K562 (cell line): Measurements from ENCODE around the gene SHFL. TPM values are rescaled to one million over a fixed set of nuclear protein-coding genes. Genes with fewer than 3 reads are reported as not detected.

Experiments
- ATAC-seq: fragments of 200-7000 bp; cut with Tn5 transposase; 3 replicates; pipeline ENCODE4 v1.9.1; 2020; ENCODE audit warnings: moderate library complexity
- BruUV-seq: library from RNA; stranded (reverse); fragments of 400-500 nt; replicated peaks from 2 replicates; lab custom pipeline; 2021; lab: Mats Ljungman, UMichigan
- CTCF ChIA-PET: fragments of 300-600 bp; formaldehyde crosslinking; extraction: SDS; loops from one replicate; lab custom pipeline; 2021; ENCODE audit warnings: low intra/inter-chr PET ratio; lab: Yijun Ruan, JAX
- POLR2A ChIA-PET: fragments of 300-600, 350-650 bp; sonication (Branson Sonifier 250); formaldehyde crosslinking; extraction: SDS; loops from one replicate; lab custom pipeline; 2021; ENCODE audit warnings: antibody characterized with exemption, inconsistent platforms; lab: Yijun Ruan, JAX
- DNase-seq, 4 experiments: peaks; one replicate each; pipeline versions ENCODE4 v3.0.0 to v3.0.0-alpha.2; 2011 to 2018; ENCODE audit warnings: low spot score in 3 of 4, mixed read lengths in 3 of 4; ENCODE audit errors: extremely low read depth in 1 of 4
- FAIRE-seq: peaks from 2 replicates; lab custom pipeline; 2011; peaks lifted over from hg19 to GRCh38; lab: Jason Lieb, UNC
- H2AFZ ChIP-seq: 2 replicates; pipeline ENCODE4 v1.6.0; 2011; ENCODE audit warnings: low read depth, low read length, control low read depth, inconsistent platforms
- H3K27ac ChIP-seq: fragments of 200-600 bp; 3 replicates; pipeline ENCODE4 v1.8.0; 2011; ENCODE audit warnings: low read depth, mild to moderate bottlenecking, control low read depth, inconsistent platforms, low read length, moderate library complexity, mixed read lengths; ENCODE audit errors: extremely low read depth
- H3K27me3 ChIP-seq, 2 experiments: fragments of 300-600 bp in 1 of 2; 2 replicates in 1 of 2; 3 replicates in 1 of 2; pipeline versions ENCODE4 v1.6.0 to v1.8.0; 2011; ENCODE audit warnings: inconsistent platforms in 2 of 2, low read length in 2 of 2, mild to moderate bottlenecking in 1 of 2, mixed read lengths in 1 of 2, moderate library complexity in 1 of 2; ENCODE audit not compliant: control insufficient read depth in 2 of 2, insufficient read depth in 2 of 2
- H3K36me3 ChIP-seq: fragments of 300-600 bp; 3 replicates; pipeline ENCODE4 v1.8.0; 2011; ENCODE audit warnings: mild to moderate bottlenecking, low read length, inconsistent platforms; ENCODE audit not compliant: control insufficient read depth, insufficient read depth
- H3K4me1 ChIP-seq, 2 experiments: fragments of 200-600 bp in 1 of 2; replicated peaks in 1 of 2; 2 replicates in 1 of 2; 3 replicates in 1 of 2; pipeline versions ENCODE4 v1.5.1 to v1.8.0; 2011; ENCODE audit warnings: inconsistent platforms in 2 of 2, low read length in 2 of 2, mild to moderate bottlenecking in 1 of 2, mixed read lengths in 1 of 2, moderate library complexity in 1 of 2; ENCODE audit not compliant: control insufficient read depth in 2 of 2, insufficient read depth in 2 of 2
- H3K4me2 ChIP-seq: 2 replicates; pipeline ENCODE4 v1.6.1; 2011; ENCODE audit warnings: low read length, control low read depth, inconsistent platforms, mixed read lengths; ENCODE audit not compliant: insufficient read depth
- H3K4me3 ChIP-seq: fragments of 200-600 bp; sonication (generic), shearing (Covaris generic); 2 replicates; pipeline ENCODE4 v1.5.1; 2016; ENCODE audit warnings: control low read depth, inconsistent platforms
- H3K79me2 ChIP-seq: fragments of 200-600 bp; 3 replicates; pipeline ENCODE4 v1.8.0; 2011; ENCODE audit warnings: low read length, inconsistent platforms; ENCODE audit not compliant: control insufficient read depth, insufficient read depth
- H3K9ac ChIP-seq, 2 experiments: 2 replicates each; pipeline versions ENCODE4 v1.6.0 to v1.6.1; 2011; ENCODE audit warnings: low read depth in 2 of 2, low read length in 2 of 2, control low read depth in 1 of 2, inconsistent platforms in 1 of 2, mild to moderate bottlenecking in 1 of 2, mixed read lengths in 1 of 2; ENCODE audit not compliant: insufficient read depth in 1 of 2
- H3K9me1 ChIP-seq: one replicate; pipeline ENCODE4 v1.6.0; 2011; ENCODE audit warnings: inconsistent platforms, mild to moderate bottlenecking, low read length, moderate library complexity; ENCODE audit not compliant: control insufficient read depth, insufficient read depth
- H3K9me3 ChIP-seq: replicated peaks from 2 replicates; pipeline ENCODE4 v1.5.1; 2011; ENCODE audit warnings: low read depth, low read length, inconsistent platforms; ENCODE audit not compliant: control insufficient read depth, insufficient read depth
- H4K20me1 ChIP-seq: replicated peaks from 2 replicates; pipeline ENCODE4 v1.6.1; 2011; ENCODE audit warnings: low read length, inconsistent platforms, mixed read lengths; ENCODE audit not compliant: control insufficient read depth, insufficient read depth
- ARID3B ChIP-seq: fragments of 250-450 bp; sonication (Bioruptor Pico); IDR thresholded peaks from 2 replicates; pipeline ENCODE4 v1.4.0; 2020; ENCODE audit warnings: borderline replicate concordance
- BCL6 ChIP-seq: fragments of 250-450 bp; sonication (Bioruptor Pico); IDR thresholded peaks from 2 replicates; pipeline ENCODE4 v1.4.0; 2020
- CBX8 ChIP-seq: fragments of 200-600 bp; sonication (generic); IDR thresholded peaks from 2 replicates; pipeline ENCODE4 v1.6.1; 2012; ENCODE audit warnings: borderline replicate concordance, mixed run types, low read depth, mild to moderate bottlenecking, moderate library complexity, mixed read lengths, low read length, control low read depth, inconsistent platforms; ENCODE audit not compliant: poor library complexity, severe bottlenecking; ENCODE audit errors: extremely low read depth
- CHD1 ChIP-seq: fragments of 200-600 bp; sonication (generic); IDR thresholded peaks from one replicate; pipeline ENCODE4 v1.6.1; 2012; ENCODE audit warnings: mild to moderate bottlenecking, moderate library complexity, low read length, inconsistent platforms
- EGR1 ChIP-seq: fragments of 450-650 bp; conservative IDR thresholded peaks from 2 replicates; pipeline ENCODE4 v1.6.1; 2017; ENCODE audit warnings: mild to moderate bottlenecking
- GATAD2B ChIP-seq: fragments of 450-650 bp; IDR thresholded peaks from 2 replicates; pipeline ENCODE4 v1.6.1; 2017; ENCODE audit warnings: mild to moderate bottlenecking, borderline replicate concordance
- GTF3C2 ChIP-seq: IDR thresholded peaks from 3 replicates; pipeline ENCODE4 v1.6.1; 2011; ENCODE audit warnings: borderline replicate concordance, mild to moderate bottlenecking, moderate library complexity; ENCODE audit not compliant: insufficient read length; ENCODE audit errors: extremely low read depth
- KLF13 ChIP-seq: fragments of 450-650 bp; IDR thresholded peaks from 2 replicates; pipeline ENCODE4 v1.6.1; 2016; ENCODE audit warnings: missing genetic modification characterization, low read depth, mild to moderate bottlenecking, missing compliant biosample characterization, moderate library complexity, borderline replicate concordance
- MCM7 ChIP-seq, 2 experiments: fragments of 450-650 bp; IDR thresholded peaks; 2 replicates each; pipeline ENCODE4 v1.6.1; 2016 to 2018
- MEIS2 ChIP-seq: fragments of 450-650 bp; IDR thresholded peaks from 2 replicates; pipeline ENCODE4 v1.6.1; 2014; ENCODE audit warnings: mild to moderate bottlenecking; ENCODE audit not compliant: partially characterized antibody
- NFRKB ChIP-seq: fragments of 450-650 bp; IDR thresholded peaks from 2 replicates; pipeline ENCODE4 v1.6.1; 2016; ENCODE audit warnings: low read depth
- RNF219 ChIP-seq: fragments of 250-450 bp; sonication (Bioruptor Pico); IDR thresholded peaks from 2 replicates; pipeline ENCODE4 v1.5.0; 2022; ENCODE audit warnings: mild to moderate bottlenecking
- TCFL5 ChIP-seq: fragments of 250-450 bp; sonication (Bioruptor Pico); conservative IDR thresholded peaks from 2 replicates; pipeline ENCODE4 v1.6.1; 2021; ENCODE audit warnings: mild to moderate bottlenecking, moderate library complexity, matching md5 sums
- WGBS: fragments of 100-300 bp; shearing (Covaris generic); methylation state at CpG from one replicate; pipeline ENCODE4 v1.1.6; 2016; ENCODE audit warnings: low coverage, mixed read lengths; ENCODE audit not compliant: insufficient coverage; ENCODE audit errors: missing lambda C conversion rate; 5-methylcytosine and 5-hydroxymethylcytosine counted together
- in situ Hi-C: fragments of 300-500 bp; cut with MboI; formaldehyde crosslinking; loops from 4 replicates; pipeline ENCODE4 v1.15.0; 2018; ENCODE audit warnings: inconsistent platforms, mixed read lengths
- intact Hi-C: fragments of 100-400 bp; cut with micrococcal nuclease; formaldehyde crosslinking; loops from 2 replicates; pipeline ENCODE4 v1.14.2; 2022
- polyA plus RNA-seq, 8 experiments: library from polyadenylated mRNA; depleted of rRNA in 4 of 8; stranded (reverse) in 5 of 8; unstranded in 3 of 8; fragments of >200 nt; fragmentation: Nextera tagmentation in 2 of 8; fragmentation: Illumina TruSeq in 1 of 8; extraction: Ambion mirVana in 2 of 8; extraction: Trizol in 1 of 8; gene quantifications; 2 replicates each; pipeline versions ENCODE4 v1.2.1 to v1.2.3, GENCODE V29; 2011 to 2014; ENCODE audit warnings: inconsistent platforms in 1 of 8, missing spikeins in 1 of 8
- total RNA-seq, 7 experiments: library from RNA; depleted of rRNA in 6 of 7; stranded (reverse); fragments of >200 nt in 6 of 7; fragmentation: Illumina TruSeq in 2 of 7; extraction: Trizol in 2 of 7; gene quantifications; 2 replicates each; pipeline versions ENCODE4 v1.2.1 to v1.2.3, GENCODE V29; 2011 to 2021; ENCODE audit warnings: low replicate concordance in 1 of 7

Gene SHFL
- total and polyA plus RNA-seq, 9 of the 15 experiments (the other 6 are each of a cell fraction or from before 2014, with no cell fraction given), result 1.5 to 25.7 (median 13.0) TPM

GRCh38 chr19:10078329-10078728, 7.8 kb upstream of the SHFL start (continued):
- TF ChIP-seq BCL6 (CRISPR knock-in tag), result no peak
- TF ChIP-seq NFRKB, result no peak
- no peak for TF ChIP-seq RNF219 (CRISPR knock-in tag)
- TF ChIP-seq, all 486 proteins: peak for 0

- H3K9me1 ChIP-seq, result no peaks in the 10 kb centered on the region
- FAIRE-seq (peak; percentile 48), DNase-seq (no peak), ATAC-seq (no peak)
- H3K9me3 ChIP-seq, result peaks cover 2% of the 10 kb centered on the region; the same call in 1 of the 2 replicates
- no TSS peak for BruUV-seq
- H3K36me3 ChIP-seq, result no peaks in the 10 kb centered on the region
- intact Hi-C loops, result no loop called here
- H3K4me2 ChIP-seq, result no peak overlapping the region
- WGBS, result 3% methylated on average over 5 of the region's 7 CpGs
- H3K27me3 ChIP-seq, result peaks cover 8 to 11% of the 10 kb centered on the region in 2 experiments
- H3K27ac ChIP-seq, result no peak overlapping the region
- no peaks in the 10 kb centered on the region for H3K79me2 ChIP-seq
- H4K20me1 ChIP-seq, result no peaks in the 10 kb centered on the region
- peak; percentile 55; the same call in 1 of the 2 replicates for TF ChIP-seq EGR1
- no peak for TF ChIP-seq GATAD2B
- TF ChIP-seq KLF13 (tag), result 0 out of 2 replicates have a peak, but pooled peaks have one; percentile 21
- TF ChIP-seq MEIS2, result peak; percentile 45
- TF ChIP-seq ARID3B (CRISPR knock-in tag), result no peak
- no peak for TF ChIP-seq CBX8
- TF ChIP-seq GTF3C2, result no peak
- TF ChIP-seq CHD1, result no peak
- no peak for TF ChIP-seq TCFL5 (CRISPR knock-in tag)
- TF ChIP-seq MCM7 (IDR thresholded peaks at IDR 0.05), result no peak
- ChIA-PET CTCF (no interaction called here), POLR2A (interaction anchor here (0.5 to 0.7 kb wide), 3 partner anchors 27 to 406 kb away, joined by 3 read pairs; partner anchors contain the start of gene PPAN)
- no peak overlapping the region for H2AFZ ChIP-seq
- H3K4me3 ChIP-seq, result no peak overlapping the region
- in situ Hi-C loops, result no loop called here
- H3K9ac ChIP-seq, result peak overlapping the region in 1 of 2 experiments; percentile 26; a peak in 1 of 4 replicates
- no peaks in the 10 kb centered on the region; a peak in 1 of 5 replicates for H3K4me1 ChIP-seq
Measured at GRCh38 chr19:10079031-10079453, 7.1 kb upstream of the SHFL start.
